Peyer's patch (tissue), 4 donors: Measurements from ENCODE around the gene PDZD2.

Experiments
- POLR2A ChIP-seq, 2 donors: fragments of 450-650 bp; IDR thresholded peaks; one replicate each; pipeline ENCODE4 v1.5.1; 2017; ENCODE audit warnings: antibody characterized with exemption in 2 of 2, mild to moderate bottlenecking in 2 of 2, moderate library complexity in 2 of 2
- TF ChIP-seq, protein P1 (sequence below), 6 experiments: fragments of 450-650 bp in 4 of 6; fragments of 200-600 bp in 2 of 6; sonication (generic) in 1 of 6; IDR thresholded peaks; one replicate each; pipeline ENCODE4 v1.5.1; 2017 to 2019; ENCODE audit warnings: antibody characterized with exemption in 6 of 6, mild to moderate bottlenecking in 3 of 6, moderate library complexity in 1 of 6

DNA sequence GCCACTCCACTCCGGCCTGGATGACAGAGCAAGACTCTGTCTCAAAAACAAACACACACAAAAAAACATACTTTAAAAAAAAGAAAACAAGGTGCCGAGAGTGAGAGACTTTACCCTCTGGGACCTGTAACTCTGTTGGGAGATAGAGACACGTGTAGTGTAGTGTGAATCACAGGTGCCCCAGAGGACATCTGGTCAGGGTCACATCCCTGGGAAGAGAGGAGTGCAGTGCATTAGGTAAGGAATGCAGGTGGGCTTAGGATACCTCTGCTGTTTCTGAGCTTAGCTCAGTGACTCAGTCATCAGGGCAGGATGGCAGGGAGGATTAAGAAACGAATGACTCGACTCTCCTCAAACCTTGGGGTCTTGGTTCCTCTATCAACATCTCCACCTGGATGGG is 360.5 kb downstream of the PDZD2 start:
- no peak for TF ChIP-seq POLR2A (IDR thresholded peaks at IDR 0.05)
- TF ChIP-seq, protein P1, sequence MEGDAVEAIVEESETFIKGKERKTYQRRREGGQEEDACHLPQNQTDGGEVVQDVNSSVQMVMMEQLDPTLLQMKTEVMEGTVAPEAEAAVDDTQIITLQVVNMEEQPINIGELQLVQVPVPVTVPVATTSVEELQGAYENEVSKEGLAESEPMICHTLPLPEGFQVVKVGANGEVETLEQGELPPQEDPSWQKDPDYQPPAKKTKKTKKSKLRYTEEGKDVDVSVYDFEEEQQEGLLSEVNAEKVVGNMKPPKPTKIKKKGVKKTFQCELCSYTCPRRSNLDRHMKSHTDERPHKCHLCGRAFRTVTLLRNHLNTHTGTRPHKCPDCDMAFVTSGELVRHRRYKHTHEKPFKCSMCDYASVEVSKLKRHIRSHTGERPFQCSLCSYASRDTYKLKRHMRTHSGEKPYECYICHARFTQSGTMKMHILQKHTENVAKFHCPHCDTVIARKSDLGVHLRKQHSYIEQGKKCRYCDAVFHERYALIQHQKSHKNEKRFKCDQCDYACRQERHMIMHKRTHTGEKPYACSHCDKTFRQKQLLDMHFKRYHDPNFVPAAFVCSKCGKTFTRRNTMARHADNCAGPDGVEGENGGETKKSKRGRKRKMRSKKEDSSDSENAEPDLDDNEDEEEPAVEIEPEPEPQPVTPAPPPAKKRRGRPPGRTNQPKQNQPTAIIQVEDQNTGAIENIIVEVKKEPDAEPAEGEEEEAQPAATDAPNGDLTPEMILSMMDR (IDR thresholded peaks at IDR 0.05), result no peak
